ENCODE results near the gene RNF14. TPM values are rescaled to one million over a fixed set of nuclear protein-coding genes. Genes with fewer than 3 reads are reported as not detected.

The RNF14 gene
- total and polyA plus RNA-seq, 2 of the 8 experiments (the other 6 are each of a cell fraction or from before 2014, with no cell fraction given): 4.7 to 20.2 TPM

DNA sequence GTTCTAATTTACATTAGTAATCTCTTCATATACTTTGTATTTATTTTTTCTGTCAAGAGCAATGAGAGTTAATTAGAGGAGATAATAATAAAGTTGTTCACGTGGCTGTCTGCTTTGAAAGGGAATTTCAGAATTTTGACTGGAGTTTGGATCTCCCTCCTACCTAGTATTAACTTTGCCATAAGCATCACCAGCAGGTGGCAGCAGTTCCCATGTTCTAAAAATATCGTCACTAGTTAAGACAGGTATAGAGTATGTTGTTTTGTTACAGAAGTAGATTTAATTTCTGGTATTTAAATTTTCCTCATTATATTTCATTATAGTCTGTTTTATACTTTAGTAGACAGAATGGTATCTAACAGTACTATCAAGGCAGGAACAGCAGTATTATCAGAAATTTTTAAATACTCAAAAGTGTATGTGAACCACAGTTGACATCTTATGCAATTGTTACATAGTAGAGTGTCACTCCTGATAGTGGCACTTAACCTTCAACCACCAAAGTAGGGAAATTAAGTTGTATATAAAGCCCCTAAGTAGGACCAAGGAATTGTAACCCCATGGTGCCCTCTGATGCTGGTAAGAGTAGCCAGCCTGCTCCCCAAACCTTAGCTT, 23.6 kb downstream of the RNF14 start:
- Histone ChIP-seq H2AFZ (ENCODE audit: low read length) (no peak overlapping the region), H3K27me3 (replicated peaks in 1 of 4; ENCODE audit: control insufficient read depth in 3 of 4, extremely low read depth in 1 of 4, insufficient read depth in 3 of 4, low read length in 3 of 4) (no peaks in the 10 kb centered on the region), H3K4me3 (ENCODE audit: extremely low read depth in 1 of 4, insufficient read depth in 2 of 4, low read depth in 3 of 4, low read length in 4 of 4) (no peak overlapping the region), H2AK5ac (ENCODE audit: low read depth, low read length) (no peak overlapping the region), H3K4ac (replicated peaks; ENCODE audit: insufficient read length, low read depth, low read length) (no peak overlapping the region), H2BK12ac (ENCODE audit: low read depth, low read length) (no peak overlapping the region), H3K23me2 (ENCODE audit: low read depth, low read length) (no peaks in the 10 kb centered on the region), H3K27ac (ENCODE audit: low read depth, low read length) (no peak overlapping the region), H3K9ac (replicated peaks in 1 of 4; ENCODE audit: extremely low read depth in 1 of 4, low read depth in 3 of 4, low read length in 3 of 4) (no peak overlapping the region), H4K5ac (ENCODE audit: insufficient read length, low read depth, low read length) (no peak overlapping the region), H2BK120ac (replicated peaks; ENCODE audit: low read depth, low read length) (no peak overlapping the region), H2BK20ac (ENCODE audit: low read length) (no peak overlapping the region), H3K56ac (replicated peaks; ENCODE audit: insufficient read length, low read depth, low read length) (no peak overlapping the region), H4K20me1 (replicated peaks in 1 of 2; ENCODE audit: control insufficient read depth in 1 of 2, insufficient read depth in 2 of 2, low read length in 2 of 2) (no peaks in the 10 kb centered on the region), H3K4me1 (replicated peaks in 1 of 4; ENCODE audit: control insufficient read depth in 3 of 4, insufficient read depth in 4 of 4, low read length in 3 of 4) (no peaks in the 10 kb centered on the region), H3K18ac (ENCODE audit: extremely low read depth, low read length) (no peak overlapping the region), H3K23ac (ENCODE audit: insufficient read length) (no peak overlapping the region), H3K14ac (ENCODE audit: insufficient read length) (no peak overlapping the region), H4K91ac (replicated peaks; ENCODE audit: insufficient read length, low read length) (no peak overlapping the region), H4K8ac (ENCODE audit: extremely low read depth, insufficient read depth, low read length) (no peak overlapping the region), H2BK5ac (ENCODE audit: low read depth, low read length) (no peak overlapping the region), H3K36me3 (ENCODE audit: control insufficient read depth in 2 of 4, insufficient read depth in 4 of 4, low read length in 3 of 4) (peaks cover 0 to 8% (median 1%) of the 10 kb centered on the region in 4 experiments; a peak in 2 of 8 replicates), H3K79me2 (ENCODE audit: control insufficient read depth in 1 of 2, insufficient read depth in 2 of 2, low read length in 2 of 2) (0 out of 4 replicates have a peak, but pooled peaks cover 0 to 3% of the 10 kb centered on the region in 2 experiments), H3K79me1 (ENCODE audit: low read depth, low read length) (no peaks in the 10 kb centered on the region), H2BK15ac (ENCODE audit: low read length) (no peak overlapping the region), H3K4me2 (ENCODE audit: insufficient read depth in 1 of 2, low read depth in 2 of 2, low read length in 2 of 2) (no peak overlapping the region), H3K9me3 (ENCODE audit: insufficient read depth in 2 of 2, low read depth in 1 of 2, low read length in 1 of 2) (no peaks in the 10 kb centered on the region)
- ChIA-PET POLR2A (ENCODE audit: partially characterized antibody) (interaction anchor here (0.7 kb wide), 1 partner anchor 111 kb away, joined by 3 read pairs; no protein-coding TSS in a partner anchor), CTCF (ENCODE audit: partially characterized antibody) (interaction anchor here (0.7 to 8.6 kb wide), 28 partner anchors 8 to 1728 kb away, joined by 3 to 113 read pairs (median 4); partner anchors contain the start of genes GNPDA1 and RNF14)
- FAIRE-seq (peak; percentile 92), DNase-seq (ENCODE audit: low read depth in 1 of 2, low spot score in 2 of 2) (peak in 1 of 2 experiments; percentile 79)
- WGBS, 2 experiments (ENCODE audit: extremely low coverage in 1 of 2, insufficient coverage in 1 of 2, insufficient read length in 1 of 2, insufficient replicate concordance in 2 of 2, low coverage in 1 of 2, low lambda C conversion rate in 2 of 2, missing lambda C conversion rate in 1 of 2): 47% methylated on average over 2 of the region's 2 CpGs; no CpG with 5 or more reads in 1 of the 2 experiments
- TF ChIP-seq, protein P1, sequence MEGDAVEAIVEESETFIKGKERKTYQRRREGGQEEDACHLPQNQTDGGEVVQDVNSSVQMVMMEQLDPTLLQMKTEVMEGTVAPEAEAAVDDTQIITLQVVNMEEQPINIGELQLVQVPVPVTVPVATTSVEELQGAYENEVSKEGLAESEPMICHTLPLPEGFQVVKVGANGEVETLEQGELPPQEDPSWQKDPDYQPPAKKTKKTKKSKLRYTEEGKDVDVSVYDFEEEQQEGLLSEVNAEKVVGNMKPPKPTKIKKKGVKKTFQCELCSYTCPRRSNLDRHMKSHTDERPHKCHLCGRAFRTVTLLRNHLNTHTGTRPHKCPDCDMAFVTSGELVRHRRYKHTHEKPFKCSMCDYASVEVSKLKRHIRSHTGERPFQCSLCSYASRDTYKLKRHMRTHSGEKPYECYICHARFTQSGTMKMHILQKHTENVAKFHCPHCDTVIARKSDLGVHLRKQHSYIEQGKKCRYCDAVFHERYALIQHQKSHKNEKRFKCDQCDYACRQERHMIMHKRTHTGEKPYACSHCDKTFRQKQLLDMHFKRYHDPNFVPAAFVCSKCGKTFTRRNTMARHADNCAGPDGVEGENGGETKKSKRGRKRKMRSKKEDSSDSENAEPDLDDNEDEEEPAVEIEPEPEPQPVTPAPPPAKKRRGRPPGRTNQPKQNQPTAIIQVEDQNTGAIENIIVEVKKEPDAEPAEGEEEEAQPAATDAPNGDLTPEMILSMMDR (IDR thresholded peaks at IDR 0.05; ENCODE audit: control extremely low read depth in 1 of 3, insufficient read depth in 1 of 3, low read depth in 1 of 3, low read length in 3 of 3): peak in 2 of 3 experiments; percentile 49 to 69; a peak in 2 of 4 replicates
- no peak for TF ChIP-seq SP1 (IDR thresholded peaks at IDR 0.05; ENCODE audit: low read depth, low read length)

Measured in H1 (cell line).